Kidney tubule cell (primary cell): Measurements from ENCODE around the gene CTIF.
A peak's percentile ranks its signal among the peaks of the same experiment; 100 is the strongest.

Experiments used
- DNase-seq: peaks from one replicate; pipeline ENCODE4 v3.0.0-alpha.2; 2018; ENCODE audit warnings: low spot score

Gene CTIF

DNA sequence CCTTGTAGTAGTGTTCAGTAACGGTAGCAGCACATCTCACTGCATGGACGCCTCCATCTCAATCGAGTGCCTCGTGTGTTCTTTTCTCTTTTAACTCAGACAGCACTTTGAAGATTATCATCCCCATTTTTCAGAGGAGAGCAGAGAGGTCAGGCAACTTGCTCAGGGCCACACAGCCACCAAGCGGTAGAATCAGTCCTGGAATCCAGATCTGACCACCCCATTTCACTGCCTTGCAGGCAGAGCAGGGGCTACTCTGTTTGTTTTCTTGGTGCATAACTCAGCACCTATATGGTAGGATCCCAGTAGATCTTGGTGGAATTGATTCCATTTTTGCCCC, 282.4 kb downstream of the CTIF start:
- DNase-seq = no peak

DNA sequence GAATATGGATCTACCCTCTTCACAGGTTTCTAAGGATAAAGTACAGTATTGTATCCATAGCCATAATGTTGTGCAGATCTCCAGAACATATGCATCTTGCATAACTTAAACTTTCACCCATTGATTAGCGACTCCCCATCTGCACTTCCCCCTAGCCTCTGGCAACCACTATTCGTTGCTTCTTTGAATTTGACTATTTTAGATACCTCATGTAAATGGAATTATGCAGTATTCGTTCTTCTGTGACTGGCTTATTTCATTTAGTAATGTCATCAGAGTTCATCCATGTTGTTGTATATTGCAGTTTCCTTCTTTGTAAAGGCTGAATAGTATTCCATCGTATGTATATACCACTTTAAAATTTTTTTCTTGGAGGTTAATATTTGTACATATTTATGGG, 283.0 kb downstream of the CTIF start:
- DNase-seq = no peak

DNA sequence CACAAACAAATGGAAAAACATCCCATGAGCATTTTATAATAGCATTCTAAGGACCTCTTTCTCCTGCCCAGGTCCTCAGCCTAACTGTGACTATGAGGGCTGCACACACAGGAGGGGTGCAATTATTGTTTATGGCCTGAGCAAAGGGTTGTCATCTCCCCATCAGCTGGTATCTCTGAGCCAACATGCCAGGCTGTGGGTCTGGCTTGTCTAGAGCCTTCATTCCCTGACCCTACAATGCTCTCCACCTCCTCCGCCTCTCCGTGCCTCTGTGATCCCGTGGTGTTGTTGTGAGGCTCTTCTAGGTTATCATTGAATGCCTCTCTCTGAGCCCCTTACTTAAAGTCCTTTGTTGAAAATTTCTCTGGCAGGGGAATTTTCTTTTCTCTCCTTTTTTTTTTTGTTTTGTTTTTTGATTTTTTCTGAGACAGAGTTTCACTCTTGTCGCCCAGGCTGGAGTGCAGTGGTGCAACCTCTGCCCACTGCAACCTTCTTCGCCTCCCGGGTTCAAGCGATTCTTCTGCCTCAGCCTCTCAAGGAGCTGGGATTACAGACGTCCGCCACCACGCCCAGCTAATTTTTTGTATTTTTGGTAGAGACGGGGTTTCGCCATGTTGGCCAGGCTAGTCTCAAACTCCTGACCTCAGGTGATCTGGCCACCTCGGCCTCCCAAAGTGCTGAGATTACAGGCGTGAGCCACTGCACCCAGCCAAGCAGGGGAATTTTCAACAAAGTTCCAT, 285.6 kb downstream of the CTIF start:
- DNase-seq = no peak

DNA sequence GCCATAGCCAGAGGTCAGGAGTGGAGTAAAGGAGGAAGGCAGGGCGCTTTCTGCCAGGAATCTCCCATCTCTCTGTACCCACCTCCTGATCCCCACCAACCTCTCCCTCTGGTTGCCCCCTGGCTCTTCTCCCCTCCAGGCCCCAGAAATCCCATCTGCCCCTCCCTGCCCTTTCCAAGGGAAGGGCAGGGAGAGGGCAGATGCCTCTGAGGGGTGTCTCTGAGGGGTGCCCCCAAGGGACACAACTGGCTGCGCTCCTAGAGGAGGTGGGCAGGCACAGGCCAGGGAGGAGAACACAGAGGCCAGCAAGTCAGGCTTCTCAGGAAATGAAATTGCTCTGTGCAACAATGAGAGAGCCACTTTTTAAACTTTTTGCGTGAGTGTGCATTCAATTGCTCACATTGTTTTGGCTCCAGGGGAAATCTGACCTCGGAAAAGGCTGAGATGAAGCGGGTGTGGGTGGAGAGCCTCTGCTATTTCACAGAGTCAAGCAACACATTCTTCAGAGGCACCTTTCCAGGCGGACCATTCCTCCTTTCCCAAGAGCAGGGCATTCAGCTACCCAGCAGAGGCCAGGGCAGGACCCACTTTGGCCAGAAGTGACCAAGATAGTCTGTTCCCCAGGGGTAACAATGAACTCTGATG, 286.4 kb downstream of the CTIF start:
- DNase-seq = no peak

DNA sequence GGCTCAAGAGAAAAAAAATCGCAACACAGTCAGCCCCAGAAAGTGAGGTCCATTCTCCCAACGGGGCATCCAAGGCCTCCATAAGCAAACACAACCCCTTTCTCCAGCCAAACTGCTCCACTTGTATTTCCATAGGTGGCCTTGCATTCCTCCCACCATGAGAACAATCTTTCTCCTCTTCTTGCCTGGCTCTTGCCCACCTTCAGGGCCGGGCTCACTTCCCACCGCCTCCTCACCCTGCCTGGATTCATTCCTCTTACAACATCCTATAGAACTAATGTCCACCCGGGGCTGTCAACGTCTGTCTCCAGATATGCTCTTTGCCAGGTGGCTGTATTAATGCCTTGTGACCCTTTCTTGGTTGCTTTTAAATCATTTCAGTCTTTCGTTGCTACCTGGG, 287.4 kb downstream of the CTIF start:
- DNase-seq = no peak

DNA sequence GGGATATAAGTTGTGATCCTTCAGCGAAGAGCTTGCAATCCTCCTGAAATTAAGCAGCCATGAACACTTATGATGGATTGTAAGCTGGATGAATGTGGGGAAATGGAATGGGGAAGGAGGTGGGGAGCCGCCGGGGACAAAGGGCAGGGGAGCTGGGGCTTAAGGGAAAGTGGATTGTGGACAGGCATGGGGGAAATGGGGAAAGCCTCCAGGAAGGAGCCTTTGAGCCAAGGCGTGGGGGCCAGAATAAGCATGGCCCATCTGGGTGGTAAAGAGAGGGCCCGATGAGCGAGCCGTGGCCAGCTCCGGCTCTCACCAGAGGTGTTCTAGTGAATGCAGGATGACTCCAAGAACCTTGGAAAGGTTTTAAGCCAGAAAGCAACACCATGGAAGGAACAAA, 288.0 kb downstream of the CTIF start:
- no peak for DNase-seq

DNA sequence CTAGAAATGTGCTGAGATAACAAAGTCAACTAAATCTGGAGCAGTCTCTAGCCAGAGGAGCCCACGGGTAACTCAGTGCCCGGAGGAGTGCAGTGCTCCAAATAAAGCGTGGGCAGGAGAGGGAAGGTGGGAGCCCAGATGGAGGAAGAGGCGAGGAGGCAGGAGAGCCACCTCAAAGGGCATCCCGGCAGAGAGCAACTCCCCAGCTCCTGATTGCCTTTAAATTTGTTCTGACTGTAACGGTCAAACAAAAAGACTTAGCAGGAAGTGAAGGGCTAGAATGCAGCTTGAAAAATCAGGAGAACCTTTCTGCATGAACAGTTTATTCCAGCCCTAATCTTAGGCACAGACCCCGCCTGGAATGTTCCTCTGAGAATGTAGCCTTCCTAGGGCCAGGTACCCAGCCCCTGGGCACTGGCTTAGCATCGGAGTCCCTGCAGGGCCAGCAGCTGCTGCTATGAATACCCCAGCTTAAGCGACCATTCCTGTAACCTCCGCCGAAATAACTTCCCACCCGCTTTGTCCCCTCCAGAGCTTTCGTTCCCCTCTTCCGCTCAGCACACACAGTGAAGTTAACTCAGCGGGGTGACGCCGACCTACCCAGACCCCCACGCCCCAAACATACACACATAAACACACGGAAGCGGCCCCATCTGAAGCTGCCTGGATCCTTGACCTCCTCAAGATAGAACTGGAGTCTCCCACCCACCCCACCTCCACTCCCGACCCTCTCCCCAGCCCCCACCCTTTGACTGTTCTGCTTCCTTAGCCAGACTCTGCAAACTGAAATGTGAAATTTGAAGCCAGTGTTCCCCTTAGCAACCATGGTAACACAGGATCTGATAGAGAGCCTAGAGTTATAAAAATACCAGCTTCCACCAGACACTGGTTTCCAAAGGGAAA, 288.7 kb downstream of the CTIF start:
- no peak for DNase-seq

DNA sequence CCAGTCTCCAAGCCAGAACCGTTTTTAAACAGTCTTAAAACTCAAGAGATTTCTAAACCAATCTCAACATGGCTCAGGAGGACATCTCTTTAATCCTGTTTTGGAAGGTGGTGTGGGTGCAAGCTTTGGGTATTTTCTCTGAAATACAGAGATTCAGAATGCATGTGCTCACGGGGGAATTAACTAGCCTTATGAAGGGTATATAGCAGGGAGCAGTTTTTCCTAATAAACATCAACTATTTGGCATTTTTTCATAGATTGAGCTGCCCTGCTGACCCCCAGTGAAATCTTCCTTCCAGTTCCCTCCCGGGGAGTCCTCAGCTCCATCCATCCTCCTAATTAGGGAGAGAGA, 289.3 kb downstream of the CTIF start:
- no peak for DNase-seq

DNA sequence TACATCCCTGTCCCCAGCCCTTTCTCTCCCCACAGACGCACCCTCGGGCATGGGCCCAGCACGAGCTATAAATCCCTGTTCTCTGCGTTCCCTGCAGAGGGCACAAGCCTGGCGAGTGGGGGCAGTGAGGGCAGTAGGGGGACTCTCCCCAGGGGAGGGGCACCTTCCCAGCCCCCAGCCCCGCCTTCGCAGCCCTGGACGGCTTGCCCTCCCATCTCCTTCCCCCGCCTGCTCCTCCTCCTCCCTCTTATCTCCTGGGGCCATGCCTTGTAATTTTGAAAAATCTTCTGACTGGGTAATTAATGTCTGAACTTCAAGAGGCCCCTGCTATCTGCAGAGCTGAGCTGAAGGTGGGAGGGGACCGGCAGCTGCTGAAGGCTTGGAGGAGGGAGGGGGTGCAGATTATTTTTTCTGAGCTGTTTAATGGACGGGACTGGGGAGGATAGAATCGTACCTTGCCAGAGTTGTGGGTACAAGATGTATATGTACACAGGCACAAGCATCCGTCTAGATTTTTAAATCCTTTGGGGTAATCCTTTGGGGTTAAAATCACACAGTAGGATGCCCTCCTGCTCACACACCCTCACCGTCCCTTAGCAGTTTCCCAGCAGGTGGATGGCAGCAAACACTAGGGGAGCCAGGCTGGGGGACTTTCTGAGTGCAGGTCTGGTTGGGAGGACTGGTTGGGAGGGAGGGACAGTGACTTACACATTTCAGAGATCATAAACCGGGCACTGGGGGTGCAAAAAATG, 290.0 kb downstream of the CTIF start:
- no peak for DNase-seq

DNA sequence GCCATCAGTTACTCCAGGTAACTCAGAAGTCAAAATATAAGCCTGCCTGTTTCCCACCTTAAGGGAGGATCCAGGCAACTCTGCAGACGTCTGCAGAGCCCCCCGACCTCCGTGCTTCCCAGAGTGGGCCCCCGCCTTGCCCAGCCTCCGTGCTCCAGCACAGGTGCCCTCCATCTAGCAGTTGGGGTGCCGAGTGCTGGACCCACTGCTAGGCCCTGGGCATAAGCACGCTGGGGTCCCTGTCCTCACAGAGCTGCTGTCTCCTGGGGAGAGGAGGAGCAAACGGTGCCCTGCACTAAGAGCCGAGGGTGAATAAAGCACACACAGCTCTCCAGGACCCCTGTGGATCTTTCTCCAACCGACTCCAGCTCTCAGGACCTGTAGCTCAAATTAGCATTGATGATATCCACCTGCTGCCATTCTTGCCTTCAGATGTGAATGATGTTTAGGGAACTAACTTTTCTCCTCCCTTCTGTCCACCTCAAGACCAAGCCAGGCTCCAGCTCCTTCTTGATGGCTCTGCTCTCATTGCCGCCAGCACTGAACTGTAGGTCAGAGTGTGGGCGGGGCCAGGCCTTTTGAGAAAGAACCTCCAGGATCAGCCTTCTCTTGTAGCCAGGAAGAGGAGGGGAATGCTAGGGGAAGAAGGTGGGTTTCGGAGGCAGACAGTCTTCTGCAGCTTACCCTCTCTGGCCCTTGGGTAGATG, 290.8 kb downstream of the CTIF start:
- DNase-seq = no peak

DNA sequence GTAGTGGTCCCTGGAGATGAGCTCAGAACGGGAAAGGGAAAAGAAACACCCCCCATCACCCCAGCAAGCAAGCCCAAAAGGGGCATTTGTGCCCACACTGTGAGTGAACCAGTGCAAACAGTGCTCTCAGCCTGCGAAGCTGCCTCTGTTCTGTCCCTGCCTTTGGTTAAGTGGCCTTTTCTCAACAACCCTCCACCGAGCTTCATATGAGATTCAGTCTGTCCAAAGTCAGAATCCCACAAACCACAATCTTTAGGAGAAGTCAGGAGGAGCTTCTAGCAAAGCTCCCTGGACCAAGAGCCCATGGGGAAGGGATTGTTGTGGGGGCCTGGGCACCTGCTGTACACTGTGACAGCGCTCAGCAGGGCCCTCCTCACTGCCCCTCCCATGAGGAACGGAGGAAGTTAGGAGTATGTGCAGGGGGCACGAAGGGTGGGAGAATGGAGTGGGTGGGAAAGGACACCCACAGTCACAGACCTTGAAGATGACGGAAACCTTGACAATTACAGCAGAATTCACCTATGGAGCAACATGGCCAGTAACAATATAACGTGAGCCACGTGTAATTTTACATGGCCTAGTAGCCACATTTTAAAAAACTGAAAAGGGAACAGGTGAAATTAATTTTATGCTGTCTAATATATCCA, 292.4 kb downstream of the CTIF start:
- no peak for DNase-seq

DNA sequence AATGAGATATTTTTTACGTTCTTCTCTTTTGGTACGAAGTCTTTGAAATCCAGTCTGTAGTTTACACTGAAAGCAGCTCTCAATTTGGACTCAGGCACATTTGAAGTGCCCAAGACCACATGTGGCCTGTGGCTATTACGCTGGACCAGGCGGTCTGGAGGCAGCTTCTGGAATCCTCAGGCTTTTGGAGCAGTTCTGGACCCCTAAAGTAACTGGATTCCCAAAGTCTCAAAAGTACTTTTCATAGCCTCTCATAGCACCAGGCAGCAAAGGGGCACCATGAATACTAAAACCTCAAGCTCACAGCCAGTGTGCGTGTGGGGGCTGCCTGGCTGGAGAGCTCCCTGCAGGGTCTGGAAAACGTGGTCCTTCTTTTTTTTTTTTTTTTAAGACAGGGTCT, 293.0 kb downstream of the CTIF start:
- DNase-seq = no peak

DNA sequence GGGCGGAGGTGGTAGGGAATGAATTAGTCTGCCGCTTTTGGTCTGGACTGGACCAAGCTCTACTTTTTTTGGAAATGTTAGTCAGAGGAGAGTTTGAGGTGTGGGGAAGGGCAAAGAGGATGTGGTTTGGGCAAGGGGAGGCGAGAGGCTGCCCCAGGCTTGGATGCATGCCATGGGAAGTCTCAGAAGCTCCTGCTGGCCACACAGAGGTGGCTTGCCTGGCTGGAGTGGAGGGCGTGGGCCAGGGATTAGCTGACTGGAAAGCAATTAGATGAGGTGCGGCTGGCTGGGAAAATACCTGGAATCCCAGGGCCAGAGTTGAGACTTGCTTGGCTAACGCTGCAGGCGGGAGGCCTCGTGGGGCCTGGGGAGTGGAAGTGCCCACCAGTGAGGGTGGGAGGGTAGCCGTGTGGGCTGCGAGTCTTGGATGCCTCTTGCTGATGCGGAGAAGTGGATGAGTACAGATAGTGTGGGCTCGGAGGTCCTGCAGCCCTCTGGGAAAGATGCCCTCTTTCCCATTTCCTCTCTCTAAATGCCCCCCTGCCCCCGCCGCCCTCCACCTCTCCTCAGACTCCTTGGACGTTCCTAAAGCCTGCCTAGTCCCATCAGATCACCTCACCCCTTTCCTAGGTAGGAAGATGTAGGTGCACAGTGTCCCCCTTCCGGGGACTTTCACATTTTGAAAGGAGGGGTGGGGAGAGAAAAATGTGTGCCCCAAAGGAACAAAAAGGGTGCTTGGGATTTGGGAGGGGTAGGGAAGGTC, 294.3 kb downstream of the CTIF start:
- DNase-seq = peak; percentile 97

DNA sequence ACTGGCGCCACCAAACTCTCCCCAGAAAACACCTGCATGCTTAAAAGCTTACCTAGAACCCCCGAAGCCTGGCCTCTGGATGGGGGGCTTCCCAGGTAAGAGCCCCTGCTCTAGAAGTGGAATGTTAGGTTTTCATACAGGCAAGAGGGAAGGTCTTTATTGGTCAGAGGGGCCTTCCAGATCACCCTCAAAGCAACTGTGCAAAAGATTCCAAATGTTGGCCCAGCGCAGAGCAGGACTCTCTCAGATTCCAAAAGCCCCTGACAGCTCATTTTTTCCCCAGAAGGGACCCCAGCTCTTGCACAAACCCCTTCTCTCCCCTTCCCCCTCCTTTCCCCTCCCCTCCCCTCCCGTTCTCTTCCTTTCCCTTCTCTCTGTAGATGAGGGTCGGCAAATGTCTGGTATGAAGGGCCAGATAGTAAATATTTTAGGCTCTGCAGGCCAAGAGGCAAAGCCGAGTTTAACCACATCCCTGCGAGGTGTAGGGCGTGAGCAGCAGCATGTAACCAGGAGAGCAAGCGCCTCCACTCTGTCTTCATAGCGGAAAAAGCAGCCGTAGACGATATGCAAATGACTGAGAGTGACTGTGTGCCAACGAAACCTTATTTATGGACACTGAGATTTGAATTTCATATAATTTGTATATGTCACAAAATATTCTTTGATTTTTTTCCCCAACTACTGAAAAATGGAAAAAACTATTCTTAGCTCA, 295.0 kb downstream of the CTIF start:
- DNase-seq = no peak

DNA sequence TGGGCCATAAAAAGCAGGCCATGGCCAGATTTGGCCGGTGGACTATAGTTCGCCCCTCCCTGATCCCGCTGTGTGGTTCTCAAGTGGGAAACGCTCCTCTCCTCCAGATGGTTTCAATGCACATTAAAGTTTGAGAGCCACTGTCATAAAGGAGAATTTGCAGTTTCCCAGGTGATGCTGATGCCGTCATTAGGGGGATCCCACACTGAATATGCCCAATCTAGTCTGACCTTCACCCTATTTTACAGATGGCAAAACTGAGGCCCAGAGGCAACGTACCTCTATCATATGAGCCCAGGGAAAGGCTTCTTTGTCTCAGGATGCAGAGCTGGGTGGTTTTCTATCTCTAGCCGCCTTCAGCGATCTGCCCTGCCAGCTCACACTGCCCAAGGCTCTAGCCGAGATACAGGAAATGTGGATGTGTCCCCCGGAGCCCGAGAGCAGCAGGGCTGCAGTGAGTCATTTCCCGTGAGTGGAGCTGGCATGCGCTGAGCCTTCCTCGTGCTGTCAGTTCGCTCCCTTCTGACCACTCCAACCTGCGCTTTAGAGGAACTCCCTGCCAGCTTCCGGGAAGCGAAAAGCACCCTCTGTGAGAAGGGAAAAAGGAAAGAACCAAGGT, 295.7 kb downstream of the CTIF start:
- peak; percentile 96 for DNase-seq

DNA sequence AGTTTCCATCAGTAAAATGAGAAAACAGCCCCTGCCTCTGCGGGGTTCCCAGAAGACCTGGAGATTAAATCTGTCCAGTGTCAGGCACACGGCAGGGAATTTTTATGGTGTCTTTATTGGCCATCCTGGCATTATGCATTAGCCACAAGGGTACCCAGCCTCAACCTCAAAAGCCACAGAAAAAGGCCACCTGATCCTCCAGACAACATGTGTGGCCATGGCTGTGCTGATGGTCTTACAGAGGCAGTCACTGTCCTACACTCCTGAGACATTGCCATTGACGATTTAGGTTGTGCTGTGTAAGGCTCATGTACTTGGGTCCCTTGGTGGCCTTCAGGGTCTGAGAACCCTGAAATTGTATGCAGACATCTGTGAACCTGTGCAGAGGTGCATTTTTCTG, 296.3 kb downstream of the CTIF start:
- no peak for DNase-seq

DNA sequence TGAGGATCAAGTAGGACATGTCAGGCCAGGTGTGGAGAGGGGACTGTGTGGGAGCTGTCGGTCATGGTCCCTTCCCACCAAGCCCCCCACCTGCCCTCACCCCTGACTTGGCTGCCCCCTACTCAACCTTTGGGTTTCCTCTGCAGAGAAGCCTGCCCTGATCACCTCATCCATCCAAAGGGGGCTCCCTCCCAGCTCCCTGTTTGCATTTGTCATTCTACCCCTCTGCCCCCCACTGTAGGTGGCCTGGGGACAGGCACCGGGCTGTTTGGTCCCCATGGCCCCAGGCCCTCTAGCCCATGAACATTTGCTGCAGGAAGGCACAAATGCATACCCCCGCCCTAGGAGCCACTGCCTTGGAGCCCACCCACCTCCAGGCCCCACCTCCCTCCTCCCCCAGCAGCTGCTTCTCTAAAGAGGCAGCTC, 296.9 kb downstream of the CTIF start:
- DNase-seq = no peak

DNA sequence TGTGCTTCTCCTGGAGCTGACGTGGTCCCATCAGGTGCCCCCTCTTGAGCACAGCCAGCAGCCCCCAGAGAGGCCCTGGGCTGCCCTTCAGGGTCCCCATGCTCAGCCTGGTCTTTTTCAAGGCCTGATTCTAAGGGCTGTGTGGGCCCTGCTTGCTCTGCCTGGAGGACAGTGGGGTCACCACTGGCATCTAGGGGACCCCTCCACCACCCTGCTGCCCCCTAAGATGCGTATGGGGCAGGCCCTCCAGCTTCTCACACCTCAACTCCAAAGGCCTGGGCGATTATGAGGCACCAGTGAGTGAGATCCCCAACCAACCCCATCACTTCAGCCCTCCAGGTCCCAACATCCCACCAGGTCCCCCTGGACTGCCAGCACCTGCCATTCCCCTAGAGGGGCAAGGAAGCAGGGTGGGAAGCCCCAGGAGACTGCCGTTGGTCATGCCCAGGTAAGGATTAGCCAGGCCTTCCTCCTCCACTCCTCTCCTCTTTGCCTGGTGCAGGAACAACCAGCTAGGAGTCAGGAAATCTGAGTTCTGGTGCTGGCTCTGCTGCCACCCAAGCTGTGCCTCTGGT, 297.5 kb downstream of the CTIF start:
- DNase-seq = no peak
